ENCODE data around the gene VWA3A. TPM values are rescaled to one million over a fixed set of nuclear protein-coding genes. Genes with fewer than 3 reads are reported as not detected.

Gene VWA3A
- total and polyA plus RNA-seq, 2 donors (not counting 1 experiment from before 2014, with no cell fraction given): 0.06 to 0.17 TPM

DNA sequence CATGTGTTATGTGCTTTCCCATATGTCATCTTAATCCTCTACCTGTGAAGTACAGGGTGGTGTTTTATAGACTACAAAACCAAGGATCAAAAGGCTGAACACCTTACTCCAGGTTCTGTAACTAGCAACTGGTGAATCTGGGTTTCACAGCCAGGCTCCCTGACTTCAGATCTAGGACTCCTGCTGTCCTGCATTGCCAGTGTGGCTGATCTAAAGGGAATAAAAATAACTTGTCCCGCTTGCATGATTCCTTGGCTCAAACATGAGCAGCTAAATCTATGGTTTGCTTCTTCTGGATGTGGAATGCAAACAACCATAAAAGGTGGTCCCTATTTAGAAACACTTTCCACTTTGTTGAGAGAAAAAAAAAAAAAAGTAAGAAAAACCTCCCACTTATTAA lies 3.7 kb upstream of the VWA3A start:
- Histone ChIP-seq H4K20me1 (ENCODE audit: control insufficient read depth, extremely low read depth, insufficient read depth, low read length) (no peaks in the 10 kb centered on the region), H3K27me3 (ENCODE audit: control insufficient read depth, insufficient read depth, low read length) (no peaks in the 10 kb centered on the region), H3K36me3 (ENCODE audit: control insufficient read depth, insufficient read depth, low read length) (no peaks in the 10 kb centered on the region), H3K9me3 (ENCODE audit: control insufficient read depth, insufficient read depth, low read depth, low read length) (no peaks in the 10 kb centered on the region), H3K4me2 (ENCODE audit: extremely low read depth, insufficient read depth, low read length) (no peak overlapping the region), H3K4me1 (ENCODE audit: control insufficient read depth, extremely low read depth, insufficient read depth, low read length) (no peaks in the 10 kb centered on the region), H2AFZ (ENCODE audit: low read length) (no peak overlapping the region), H3K27ac (ENCODE audit: insufficient read depth, low read length) (no peak overlapping the region), H3K4me3 (replicated peaks in 1 of 4; ENCODE audit: control extremely low read depth in 1 of 4, insufficient read depth in 1 of 4, low read depth in 3 of 4, low read length in 4 of 4) (no peak overlapping the region), H3K79me2 (ENCODE audit: control insufficient read depth, insufficient read depth, low read length) (no peaks in the 10 kb centered on the region), H3K9ac (ENCODE audit: insufficient read depth, low read length) (no peak overlapping the region)
- no peak for DNase-seq (ENCODE audit: low read depth in 2 of 2)
- no peak for TF ChIP-seq EZH2 (IDR thresholded peaks at IDR 0.05; ENCODE audit: low read length, missing control alignments)
- TF ChIP-seq, protein P1, sequence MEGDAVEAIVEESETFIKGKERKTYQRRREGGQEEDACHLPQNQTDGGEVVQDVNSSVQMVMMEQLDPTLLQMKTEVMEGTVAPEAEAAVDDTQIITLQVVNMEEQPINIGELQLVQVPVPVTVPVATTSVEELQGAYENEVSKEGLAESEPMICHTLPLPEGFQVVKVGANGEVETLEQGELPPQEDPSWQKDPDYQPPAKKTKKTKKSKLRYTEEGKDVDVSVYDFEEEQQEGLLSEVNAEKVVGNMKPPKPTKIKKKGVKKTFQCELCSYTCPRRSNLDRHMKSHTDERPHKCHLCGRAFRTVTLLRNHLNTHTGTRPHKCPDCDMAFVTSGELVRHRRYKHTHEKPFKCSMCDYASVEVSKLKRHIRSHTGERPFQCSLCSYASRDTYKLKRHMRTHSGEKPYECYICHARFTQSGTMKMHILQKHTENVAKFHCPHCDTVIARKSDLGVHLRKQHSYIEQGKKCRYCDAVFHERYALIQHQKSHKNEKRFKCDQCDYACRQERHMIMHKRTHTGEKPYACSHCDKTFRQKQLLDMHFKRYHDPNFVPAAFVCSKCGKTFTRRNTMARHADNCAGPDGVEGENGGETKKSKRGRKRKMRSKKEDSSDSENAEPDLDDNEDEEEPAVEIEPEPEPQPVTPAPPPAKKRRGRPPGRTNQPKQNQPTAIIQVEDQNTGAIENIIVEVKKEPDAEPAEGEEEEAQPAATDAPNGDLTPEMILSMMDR (conservative IDR thresholded peaks at IDR 0.05 in 1 of 2, IDR thresholded peaks at IDR 0.05 in 1 of 2; ENCODE audit: low read depth in 1 of 2, low read length in 2 of 2): no peak

DNA sequence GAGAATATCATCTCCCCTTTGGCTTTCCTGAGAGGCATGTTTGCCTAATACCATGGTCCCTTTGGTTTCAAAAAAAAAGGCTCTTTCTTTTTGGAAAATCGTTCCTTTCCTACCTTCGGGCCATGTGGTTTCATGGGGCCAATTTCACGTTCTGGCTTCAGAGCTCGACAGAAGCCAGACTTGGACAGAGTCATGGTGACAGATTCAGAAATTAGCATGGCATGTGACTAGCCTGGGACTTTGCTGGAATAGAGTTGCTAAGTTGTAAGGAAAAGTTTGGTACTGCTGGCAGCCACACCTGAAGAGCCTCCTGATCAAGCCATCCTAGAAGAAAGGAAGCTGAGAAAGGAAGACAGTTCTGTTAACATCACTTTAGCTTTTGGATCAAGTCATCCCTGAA lies 2.4 kb upstream of the VWA3A start:
- Histone ChIP-seq H4K20me1 (ENCODE audit: control insufficient read depth, extremely low read depth, insufficient read depth, low read length) (no peaks in the 10 kb centered on the region), H3K4me1 (ENCODE audit: control insufficient read depth, extremely low read depth, insufficient read depth, low read length) (no peaks in the 10 kb centered on the region), H2AFZ (ENCODE audit: low read length) (no peak overlapping the region), H3K4me3 (replicated peaks in 1 of 4; ENCODE audit: control extremely low read depth in 1 of 4, insufficient read depth in 1 of 4, low read depth in 3 of 4, low read length in 4 of 4) (no peak overlapping the region), H3K9me3 (ENCODE audit: control insufficient read depth, insufficient read depth, low read depth, low read length) (no peaks in the 10 kb centered on the region), H3K4me2 (ENCODE audit: extremely low read depth, insufficient read depth, low read length) (no peak overlapping the region), H3K36me3 (ENCODE audit: control insufficient read depth, insufficient read depth, low read length) (no peaks in the 10 kb centered on the region), H3K27me3 (ENCODE audit: control insufficient read depth, insufficient read depth, low read length) (no peaks in the 10 kb centered on the region), H3K9ac (ENCODE audit: insufficient read depth, low read length) (no peak overlapping the region), H3K27ac (ENCODE audit: insufficient read depth, low read length) (no peak overlapping the region), H3K79me2 (ENCODE audit: control insufficient read depth, insufficient read depth, low read length) (no peaks in the 10 kb centered on the region)
- TF ChIP-seq, protein P1 (conservative IDR thresholded peaks at IDR 0.05 in 1 of 2, IDR thresholded peaks at IDR 0.05 in 1 of 2; ENCODE audit: low read depth in 1 of 2, low read length in 2 of 2): no peak
- no peak for TF ChIP-seq EZH2 (IDR thresholded peaks at IDR 0.05; ENCODE audit: low read length, missing control alignments)
- no peak for DNase-seq (ENCODE audit: low read depth in 2 of 2)

DNA sequence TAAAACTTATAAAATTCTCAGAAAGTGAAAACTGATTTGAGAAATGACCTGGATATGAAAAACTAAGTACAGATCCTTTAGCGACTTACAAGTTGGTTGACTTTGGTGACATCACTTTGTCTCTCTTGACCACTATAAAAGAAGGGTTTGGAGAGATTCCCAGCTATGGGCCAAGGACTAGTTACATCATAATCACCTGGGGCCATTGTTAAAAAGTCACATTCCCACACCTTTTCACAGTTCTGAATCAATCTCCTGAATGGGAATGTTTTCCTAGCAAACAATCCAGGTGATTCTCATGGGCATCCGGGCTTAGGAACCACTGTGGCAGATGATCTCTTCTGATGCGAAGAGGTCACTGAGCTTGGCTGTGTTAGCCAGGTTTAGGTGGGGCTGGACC lies 620 bp upstream of the VWA3A start:
- Histone ChIP-seq H3K36me3 (ENCODE audit: control insufficient read depth, insufficient read depth, low read length) (no peaks in the 10 kb centered on the region), H3K4me2 (ENCODE audit: extremely low read depth, insufficient read depth, low read length) (no peak overlapping the region)

More for the DNA sequence above, 620 bp upstream of the VWA3A start:
- Histone ChIP-seq H3K27me3 (ENCODE audit: control insufficient read depth, insufficient read depth, low read length) (no peaks in the 10 kb centered on the region), H2AFZ (ENCODE audit: low read length) (no peak overlapping the region), H4K20me1 (ENCODE audit: control insufficient read depth, extremely low read depth, insufficient read depth, low read length) (no peaks in the 10 kb centered on the region), H3K79me2 (ENCODE audit: control insufficient read depth, insufficient read depth, low read length) (no peaks in the 10 kb centered on the region), H3K4me1 (ENCODE audit: control insufficient read depth, extremely low read depth, insufficient read depth, low read length) (no peaks in the 10 kb centered on the region), H3K9ac (ENCODE audit: insufficient read depth, low read length) (no peak overlapping the region), H3K27ac (ENCODE audit: insufficient read depth, low read length) (no peak overlapping the region), H3K4me3 (replicated peaks in 1 of 4; ENCODE audit: control extremely low read depth in 1 of 4, insufficient read depth in 1 of 4, low read depth in 3 of 4, low read length in 4 of 4) (no peak overlapping the region), H3K9me3 (ENCODE audit: control insufficient read depth, insufficient read depth, low read depth, low read length) (no peaks in the 10 kb centered on the region)
- TF ChIP-seq EZH2 (IDR thresholded peaks at IDR 0.05; ENCODE audit: low read length, missing control alignments): no peak
- TF ChIP-seq, protein P1 (conservative IDR thresholded peaks at IDR 0.05 in 1 of 2, IDR thresholded peaks at IDR 0.05 in 1 of 2; ENCODE audit: low read depth in 1 of 2, low read length in 2 of 2): no peak
- no peak for DNase-seq (ENCODE audit: low read depth in 2 of 2)
